GM08714 (cell line): Measurements from ENCODE around the gene ZBTB48.

Experiments
- H3K4me3 ChIP-seq: fragments of 200-500 bp; sonication (Bioruptor generic); 2 replicates; pipeline ENCODE4 v1.5.1; 2014; ENCODE audit warnings: mild to moderate bottlenecking, low read length, inconsistent platforms
- ZNF274 ChIP-seq: IDR thresholded peaks from 2 replicates; pipeline ENCODE4 v1.6.1; 2012; ENCODE audit warnings: mild to moderate bottlenecking, low read depth, low read length

ZBTB48 gene

DNA sequence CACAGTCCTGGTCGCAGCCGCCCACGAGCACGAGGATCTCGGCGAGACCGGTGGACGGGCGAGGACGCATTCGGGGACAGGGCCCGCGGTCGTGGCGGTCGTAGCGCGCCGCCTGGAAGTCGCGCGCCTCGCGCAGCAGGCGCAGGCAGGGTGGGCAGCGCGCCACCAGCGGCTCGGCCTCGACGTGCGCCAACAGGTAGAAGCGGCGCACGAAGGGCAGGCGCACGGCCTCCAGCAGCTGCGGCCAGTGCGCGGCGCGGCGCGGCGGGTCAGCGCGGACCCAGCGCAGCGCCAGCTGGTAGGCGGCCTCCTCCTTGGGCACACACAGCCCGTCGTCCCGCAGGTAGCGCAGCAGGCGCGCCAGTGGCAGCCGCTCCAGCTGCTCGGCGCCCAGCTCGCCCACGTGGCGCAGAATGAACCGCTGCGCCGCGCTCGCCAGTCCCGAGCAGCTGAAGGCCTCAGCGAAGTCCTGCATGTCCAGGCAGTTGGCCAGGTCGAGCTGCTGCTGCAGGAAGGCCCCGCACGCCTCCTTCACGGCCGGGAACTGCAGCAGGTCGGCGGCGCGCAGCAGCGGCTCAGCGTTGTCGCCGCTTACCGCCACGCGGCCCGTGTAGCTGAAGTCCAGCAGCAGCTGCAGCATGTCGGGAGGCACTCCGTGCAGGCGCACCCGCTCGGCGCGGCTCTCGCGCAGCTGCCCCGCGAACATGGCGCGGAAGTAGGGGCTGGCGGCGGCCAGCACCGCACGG is 22.3 kb downstream of the ZBTB48 start:
- TF ChIP-seq ZNF274, result no peak
- H3K4me3 ChIP-seq, result peak overlapping the region; percentile 71

DNA sequence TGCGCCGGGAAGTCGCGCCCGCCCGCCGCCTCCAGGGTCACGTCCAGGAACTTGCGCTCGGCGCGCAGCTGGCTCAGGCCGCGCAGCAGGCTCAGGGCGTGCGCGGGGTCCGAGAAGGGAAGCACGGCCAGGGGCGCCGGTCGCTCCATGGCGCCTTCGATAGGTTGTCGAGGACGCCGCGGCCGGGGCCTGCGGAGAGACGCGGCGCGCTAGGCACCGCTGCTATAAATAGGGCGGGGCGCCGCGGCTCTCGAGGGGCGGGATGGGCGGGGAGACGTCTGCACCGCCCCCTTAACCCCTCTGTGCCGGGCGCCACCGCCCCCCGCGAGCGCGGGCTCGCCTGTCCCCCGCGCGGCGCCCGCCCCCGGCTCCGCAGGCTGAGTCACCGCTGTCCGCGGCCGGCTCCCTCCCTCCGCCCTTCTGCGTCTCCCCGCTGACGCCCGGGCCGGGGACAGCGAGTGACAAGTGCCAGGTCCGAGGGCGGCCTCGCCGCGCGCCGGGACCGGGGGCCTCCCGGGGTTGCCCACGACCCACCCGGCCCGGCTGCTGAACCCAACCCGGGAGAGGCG is 23.0 kb downstream of the ZBTB48 start, which contains the start of gene KLHL21:
Gene KLHL21, minus strand, starts transcription at position 201 of the 569 bp plus-strand sequence. Its CDS starts 52 bp downstream, at position 149.
- peak within 1 kb of the TSS; percentile 71 for H3K4me3 ChIP-seq
- no peak for TF ChIP-seq ZNF274

DNA sequence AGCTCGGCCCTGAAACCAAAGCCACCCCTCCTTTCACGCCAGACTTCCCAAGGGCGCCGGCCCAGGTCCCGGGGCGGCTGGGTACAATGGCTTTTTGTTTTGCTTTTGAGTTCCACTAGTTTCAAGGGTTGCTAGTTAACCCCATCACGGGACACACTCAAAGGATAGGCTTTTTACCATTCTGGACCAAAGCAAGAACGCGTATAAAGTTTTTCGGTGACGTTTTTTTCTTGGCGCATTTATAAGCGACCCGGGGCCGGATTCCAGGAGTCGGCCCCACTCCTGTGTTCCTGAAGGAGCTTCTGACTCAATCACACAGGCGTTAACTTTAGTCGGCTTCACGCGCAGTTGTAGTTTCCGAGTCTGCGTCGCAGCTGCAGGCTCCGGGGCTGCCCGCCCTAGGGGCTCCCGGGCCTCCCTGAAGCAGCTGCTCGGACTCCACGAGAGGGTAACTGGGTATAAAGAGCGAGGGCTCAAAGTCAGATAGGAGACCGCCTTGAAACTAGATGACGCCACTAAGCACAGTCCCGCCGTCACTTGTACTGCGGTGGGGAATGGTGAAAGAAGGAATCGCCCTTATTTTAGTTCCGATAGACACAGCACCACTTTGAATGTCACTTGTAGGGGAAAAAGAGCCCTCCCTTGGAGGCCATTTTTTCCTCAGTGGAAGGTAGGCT is 23.6 kb downstream of the ZBTB48 start:
- peak overlapping the region; percentile 71 for H3K4me3 ChIP-seq
- no peak for TF ChIP-seq ZNF274

DNA sequence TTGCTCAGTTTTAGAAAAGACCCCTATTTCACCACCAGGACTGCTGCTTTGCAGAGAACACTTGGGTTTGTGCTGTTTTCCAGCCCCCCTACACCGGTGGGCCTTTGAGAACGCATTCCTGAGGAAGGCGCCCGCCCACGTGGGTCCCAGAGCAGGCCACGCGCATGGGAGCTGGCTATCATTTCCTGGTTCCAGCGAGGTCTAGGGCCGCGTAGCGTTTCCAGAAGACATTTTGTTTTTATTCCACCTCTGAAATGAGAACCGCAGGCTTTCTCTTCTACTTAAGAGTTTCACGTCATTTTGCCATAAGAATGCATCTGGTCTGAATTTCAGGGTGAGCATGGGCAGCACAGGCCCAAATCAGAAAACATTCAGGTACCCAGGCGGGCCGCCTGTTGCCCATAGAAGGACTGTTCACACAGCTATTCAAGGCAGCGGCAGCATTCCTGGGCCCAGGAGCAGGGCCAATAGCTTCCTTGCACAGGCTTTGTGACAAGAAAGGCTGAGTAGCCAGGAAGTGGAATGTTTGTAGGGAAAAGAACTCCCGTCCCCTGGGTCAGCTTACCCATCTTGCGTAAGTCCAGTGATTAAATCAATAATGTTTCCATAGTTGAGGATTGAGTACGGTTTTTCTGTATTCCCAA is 24.2 kb downstream of the ZBTB48 start:
- no peak for TF ChIP-seq ZNF274
- H3K4me3 ChIP-seq, result peak overlapping the region; percentile 71; the same call in 1 of the 2 replicates

DNA sequence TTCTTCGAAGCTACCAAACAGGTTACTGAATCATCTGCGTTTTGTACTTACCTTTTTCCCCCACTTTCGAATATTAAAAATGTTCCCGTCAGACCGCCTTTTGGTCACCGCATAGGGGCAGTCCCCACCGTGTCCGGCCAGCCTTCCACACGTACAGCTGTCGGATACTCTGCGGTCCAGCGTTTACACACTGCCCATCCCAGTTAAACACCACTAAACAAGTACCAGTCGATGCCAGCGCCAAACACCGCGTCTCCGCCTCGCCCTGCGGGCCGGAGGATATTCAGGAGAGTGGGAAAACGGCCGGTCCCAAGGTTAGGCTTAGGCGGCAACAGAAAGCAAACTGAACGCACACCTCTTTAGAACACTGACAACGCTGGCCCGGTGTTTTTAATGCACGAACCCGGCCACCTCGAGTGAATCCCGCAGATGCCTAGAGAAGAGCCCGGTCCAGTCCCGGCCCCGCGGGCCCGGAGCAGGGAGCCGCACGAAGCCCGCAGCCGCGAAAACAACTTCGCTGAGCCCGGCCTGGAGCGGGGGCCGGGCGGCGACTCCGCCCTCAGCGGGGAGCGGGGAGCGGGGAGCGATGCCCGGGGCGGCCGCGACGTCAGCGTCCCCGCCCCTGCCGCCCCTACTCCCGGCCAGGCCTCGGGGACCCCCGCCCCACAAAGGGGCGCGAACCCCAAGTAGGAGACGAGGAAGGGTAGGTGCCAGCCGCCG is 33.0 kb downstream of the ZBTB48 start:
- no peak for TF ChIP-seq ZNF274
- peak overlapping the region; percentile 65 for H3K4me3 ChIP-seq

DNA sequence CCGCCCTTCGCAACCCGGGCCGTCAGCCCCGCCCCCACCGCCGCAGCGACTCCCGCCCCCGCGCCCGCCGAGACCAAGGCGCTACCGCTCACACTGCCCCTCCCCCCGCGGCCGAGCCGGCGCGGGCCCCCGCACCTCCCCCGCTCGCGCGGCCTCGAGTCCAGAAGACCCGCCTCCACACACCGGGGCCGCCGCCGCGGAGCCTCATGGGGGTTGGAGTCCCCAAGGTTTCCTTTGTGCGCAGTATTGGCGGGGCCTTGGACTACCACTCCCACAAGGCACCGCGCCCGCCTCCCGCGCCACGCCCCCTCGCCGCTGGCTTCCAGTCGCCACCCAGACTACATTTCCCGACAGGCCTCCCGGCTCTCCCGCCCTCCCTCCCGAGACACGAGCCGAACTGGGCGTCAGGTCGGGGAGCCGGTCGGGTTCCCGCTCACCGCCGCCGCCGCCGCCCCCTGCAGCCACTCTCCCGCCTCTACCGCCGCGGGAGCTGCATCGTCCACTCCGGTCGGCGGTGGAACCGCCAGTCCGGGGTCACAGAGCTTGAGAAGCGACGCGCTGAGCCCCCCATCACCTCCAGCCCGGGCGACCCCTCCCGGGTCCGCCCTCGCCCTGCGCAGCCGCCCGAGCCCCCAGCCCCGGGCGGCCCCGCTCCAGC is 33.7 kb downstream of the ZBTB48 start, which contains the start of gene PHF13:
Gene PHF13, plus strand, starts transcription at position 371 of the 658 bp plus-strand sequence. CDS start 336 bp downstream, outside the sequence.
- TF ChIP-seq ZNF274, result no peak
- H3K4me3 ChIP-seq, result peak within 1 kb of the TSS; percentile 93

DNA sequence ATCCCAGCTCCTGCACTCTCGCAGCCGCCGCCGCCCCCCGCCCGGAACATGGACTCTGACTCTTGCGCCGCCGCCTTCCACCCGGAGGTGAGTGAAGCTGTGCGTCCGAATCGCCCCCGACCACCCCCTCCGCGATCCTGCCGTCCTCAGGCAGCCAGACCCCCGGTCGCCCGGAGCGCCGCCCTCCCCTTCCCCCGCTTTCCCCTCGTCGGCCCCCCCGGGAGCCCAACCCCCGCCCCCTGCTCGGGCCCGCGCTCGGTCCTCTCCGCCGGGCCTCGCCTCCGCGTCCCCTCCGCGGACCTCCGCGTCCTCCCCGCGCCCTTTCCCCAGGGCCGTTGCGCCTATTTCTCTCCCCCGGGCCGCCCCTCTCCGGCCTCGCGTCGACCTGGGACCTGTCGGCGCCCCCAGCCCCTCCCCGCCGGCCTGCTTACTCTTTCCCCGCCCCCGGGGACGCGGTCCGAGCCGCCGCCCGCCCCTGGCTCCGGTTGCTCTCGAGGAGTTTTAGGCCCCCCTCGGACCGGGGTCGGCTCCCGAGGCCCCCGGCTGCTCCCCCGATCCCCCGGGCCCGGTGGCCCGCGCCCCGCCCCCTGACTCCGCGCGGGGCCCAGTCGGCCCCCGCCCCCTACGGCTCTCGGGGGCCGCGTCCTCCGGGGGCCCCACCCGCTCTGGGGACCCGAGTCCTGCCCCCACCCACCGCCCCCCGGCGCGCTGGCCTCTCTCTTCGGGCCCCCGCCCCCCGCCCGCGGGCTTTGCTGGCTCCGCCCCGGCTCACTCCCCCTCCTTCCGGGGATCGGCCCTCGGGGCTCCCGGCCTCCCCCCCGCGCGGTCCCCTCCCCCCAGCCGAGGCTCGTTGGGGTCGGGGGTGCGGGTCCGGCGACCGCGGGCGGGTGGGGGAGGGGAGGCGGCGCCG is 34.5 kb downstream of the ZBTB48 start:
- H3K4me3 ChIP-seq, result peak overlapping the region; percentile 93
- TF ChIP-seq ZNF274, result no peak

DNA sequence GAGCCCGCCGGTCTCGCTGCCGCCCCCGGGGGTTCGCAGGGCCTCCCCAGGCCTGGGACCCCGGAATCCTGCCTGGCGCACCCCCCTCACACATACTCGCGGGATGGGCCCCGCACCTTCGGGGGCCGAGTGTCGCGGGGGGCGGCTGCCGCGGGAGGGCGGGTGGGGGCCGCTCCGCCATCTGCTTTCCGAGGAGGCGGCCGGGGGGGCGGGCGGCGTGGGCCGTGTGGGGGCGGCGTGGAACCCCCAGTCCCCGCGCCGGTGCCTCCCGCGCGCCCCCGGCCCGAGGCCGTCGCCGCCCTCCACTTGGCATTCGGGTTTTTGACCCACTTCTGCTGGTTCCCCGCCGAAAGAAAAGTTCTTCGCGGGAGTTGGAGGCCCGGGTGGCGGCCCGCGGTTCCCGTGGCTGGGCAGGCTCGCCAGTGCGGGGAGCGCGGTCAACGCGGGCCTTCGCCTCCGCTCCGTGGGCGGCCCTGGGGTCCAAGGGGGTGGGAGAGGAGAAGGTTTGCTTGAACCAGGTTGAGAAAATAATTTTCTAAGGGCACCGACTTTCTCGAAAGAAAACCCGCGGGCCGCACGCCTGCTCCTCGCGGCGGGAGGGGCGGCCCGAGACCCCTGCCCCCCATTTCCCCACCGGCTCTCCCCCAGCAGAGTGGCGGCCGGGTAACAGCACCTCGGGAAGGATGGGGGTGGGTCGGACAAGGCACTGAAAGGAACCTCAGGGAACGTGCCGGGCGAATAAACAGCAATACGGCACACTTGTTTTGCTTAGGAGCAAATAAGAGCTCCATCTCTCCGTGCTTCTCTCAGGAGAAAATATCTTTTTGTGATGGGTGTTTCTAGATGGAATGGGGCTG is 35.4 kb downstream of the ZBTB48 start:
- TF ChIP-seq ZNF274, result no peak
- peak overlapping the region; percentile 93 for H3K4me3 ChIP-seq

DNA sequence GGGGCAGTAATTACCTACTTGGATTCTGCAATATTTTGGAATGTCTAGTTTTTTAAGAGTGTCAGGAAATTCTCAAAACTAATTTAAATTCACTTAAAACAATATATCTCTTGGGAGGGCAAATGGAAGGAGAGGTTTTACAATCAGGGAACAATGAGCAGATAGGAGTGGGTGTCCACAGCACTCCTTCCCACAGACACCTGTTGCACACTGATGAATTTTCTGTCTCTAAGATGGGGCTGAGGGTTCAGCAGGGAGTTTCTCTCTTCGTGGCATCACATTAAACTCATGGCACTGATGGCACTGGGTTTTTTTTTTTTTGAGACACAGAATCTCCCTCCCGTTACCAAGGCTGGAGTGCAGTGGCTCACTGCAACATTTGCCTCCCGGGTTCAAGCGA is 39.3 kb downstream of the ZBTB48 start:
- TF ChIP-seq ZNF274, result no peak
- no peak overlapping the region for H3K4me3 ChIP-seq

DNA sequence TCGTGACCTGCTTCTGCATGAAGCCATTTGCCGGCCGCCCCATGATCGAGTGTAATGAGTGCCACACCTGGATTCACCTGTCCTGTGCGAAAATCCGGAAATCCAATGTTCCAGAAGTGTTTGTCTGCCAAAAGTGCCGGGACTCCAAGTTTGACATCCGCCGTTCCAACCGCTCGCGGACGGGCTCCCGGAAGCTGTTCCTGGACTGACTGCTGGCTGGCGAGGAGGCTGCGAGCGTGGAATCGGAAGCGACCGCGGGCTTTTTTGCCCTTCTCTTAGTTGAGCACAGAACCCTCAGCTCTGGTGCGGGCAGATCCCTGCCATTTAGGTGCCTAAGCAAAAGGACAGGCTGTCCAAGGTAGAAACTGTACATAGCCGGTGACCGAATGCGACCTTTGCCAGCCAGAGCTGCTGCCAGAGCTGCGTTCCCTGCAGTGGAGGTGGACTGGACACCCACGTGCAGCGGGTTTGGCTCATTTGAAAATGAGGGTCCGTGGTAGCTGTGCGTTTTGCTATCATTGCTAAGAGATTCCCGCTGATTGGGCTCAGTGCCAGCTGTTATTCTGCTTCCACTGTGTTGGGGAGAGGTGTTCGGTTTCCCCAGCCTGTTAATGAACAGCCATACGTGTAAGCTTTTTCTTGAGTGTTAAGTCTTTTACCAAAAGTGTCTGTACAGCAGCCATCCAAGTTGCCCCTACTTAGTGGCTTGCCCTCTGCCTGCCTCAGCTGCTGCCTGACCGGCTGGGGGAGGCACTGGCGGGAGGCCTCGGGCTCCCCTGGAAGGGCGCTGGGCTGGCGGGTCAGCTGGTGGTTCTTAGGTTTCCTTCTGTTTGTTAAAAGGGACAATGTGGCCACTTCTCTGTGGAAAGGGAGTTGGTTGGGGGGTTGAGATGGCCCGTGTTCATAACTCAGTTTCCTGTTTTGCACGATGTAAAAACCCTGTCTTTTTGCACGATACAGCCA is 41.9 kb downstream of the ZBTB48 start:
- no peak for TF ChIP-seq ZNF274
- no peak overlapping the region for H3K4me3 ChIP-seq
